IMR-90 (cell line): ENCODE data around the gene WDR91. TPM values are rescaled to one million over a fixed set of nuclear protein-coding genes. Genes with fewer than 3 reads are reported as not detected.

Experiments used
- ATAC-seq: fragments of 200-7000 bp; cut with Tn5 transposase; 2 replicates; pipeline ENCODE4 v1.9.1; 2020; ENCODE audit warnings: low read depth, mild to moderate bottlenecking, moderate library complexity
- BruUV-seq: library from RNA; stranded (reverse); fragments of 400-500 nt; replicated peaks from 2 replicates; lab custom pipeline; 2021; lab: Mats Ljungman, UMichigan
- CTCF ChIA-PET: fragments of 300-600 bp; formaldehyde crosslinking; extraction: SDS; loops from one replicate; lab custom pipeline; 2021; ENCODE audit warnings: antibody characterized with exemption; lab: Yijun Ruan, JAX
- POLR2A ChIA-PET: fragments of 300-600 bp; sonication (Branson Sonifier 250); formaldehyde crosslinking; loops from one replicate; lab custom pipeline; 2022; ENCODE audit warnings: antibody characterized with exemption; ENCODE audit not compliant: unreplicated experiment; lab: Charles Lee
- DNase-seq: peaks from one replicate; pipeline ENCODE4 v3.0.0; 2013
- H2AFZ ChIP-seq: replicated peaks from 2 replicates; pipeline ENCODE3; 2013; ENCODE audit warnings: low read length, mild to moderate bottlenecking; ENCODE audit not compliant: poor library complexity
- H2AK5ac ChIP-seq: 2 replicates; pipeline ENCODE4 v1.6.1; 2013; ENCODE audit warnings: low read depth, low read length, inconsistent platforms
- H2AK9ac ChIP-seq: replicated peaks from 2 replicates; pipeline ENCODE3; 2013; ENCODE audit warnings: mild to moderate bottlenecking, low read depth, low read length, moderate library complexity; ENCODE audit not compliant: poor library complexity
- H2BK120ac ChIP-seq: 2 replicates; pipeline ENCODE4 v1.6.1; 2013; ENCODE audit warnings: low read depth, low read length, inconsistent platforms
- H2BK15ac ChIP-seq: 3 replicates; pipeline ENCODE4 v1.6.1; 2013; ENCODE audit warnings: low read depth, low read length, inconsistent platforms
- H2BK20ac ChIP-seq: 2 replicates; pipeline ENCODE4 v1.6.1; 2013; ENCODE audit warnings: low read depth, mild to moderate bottlenecking, inconsistent platforms, low read length, moderate library complexity
- H2BK5ac ChIP-seq: 2 replicates; pipeline ENCODE4 v1.6.1; 2013; ENCODE audit warnings: mild to moderate bottlenecking, low read depth, low read length, inconsistent platforms; ENCODE audit not compliant: poor library complexity, severe bottlenecking
- H3K14ac ChIP-seq: replicated peaks from 2 replicates; pipeline ENCODE4 v1.6.1; 2013; ENCODE audit warnings: low read depth, low read length, inconsistent platforms
- H3K18ac ChIP-seq: 2 replicates; pipeline ENCODE4 v1.6.1; 2013; ENCODE audit warnings: low read depth, low read length, control low read depth
- H3K23ac ChIP-seq: 2 replicates; pipeline ENCODE4 v1.6.1; 2013; ENCODE audit warnings: low read depth, low read length, inconsistent platforms
- H3K27ac ChIP-seq: 2 replicates; pipeline ENCODE4 v1.5.1; 2013; ENCODE audit warnings: mild to moderate bottlenecking, control low read depth, low read length; ENCODE audit not compliant: insufficient read depth
- H3K27me3 ChIP-seq: 2 replicates; pipeline ENCODE4 v1.6.1; 2013; ENCODE audit warnings: low read length; ENCODE audit not compliant: control insufficient read depth, insufficient read depth
- H3K36me3 ChIP-seq: 2 replicates; pipeline ENCODE4 v1.6.1; 2013; ENCODE audit warnings: low read length, mixed read lengths; ENCODE audit not compliant: control insufficient read depth, insufficient read depth
- H3K4ac ChIP-seq: 2 replicates; pipeline ENCODE4 v1.6.1; 2013; ENCODE audit warnings: low read depth, low read length, inconsistent platforms
- H3K4me1 ChIP-seq: 2 replicates; pipeline ENCODE4 v1.6.1; 2013; ENCODE audit warnings: low read length, mixed read lengths; ENCODE audit not compliant: control insufficient read depth, insufficient read depth
- H3K4me2 ChIP-seq: 2 replicates; pipeline ENCODE4 v1.6.1; 2013; ENCODE audit warnings: low read depth, mild to moderate bottlenecking, control low read depth, low read length, moderate library complexity
- H3K4me3 ChIP-seq: 2 replicates; pipeline ENCODE4 v1.5.1; 2013; ENCODE audit warnings: low read depth, mild to moderate bottlenecking, control low read depth, low read length, moderate library complexity; ENCODE audit not compliant: insufficient read depth
- H3K56ac ChIP-seq: 2 replicates; pipeline ENCODE4 v1.6.1; 2013; ENCODE audit warnings: low read length, inconsistent platforms; ENCODE audit not compliant: insufficient read depth; ENCODE audit errors: extremely low read depth
- H3K79me1 ChIP-seq, 2 experiments: 2 replicates each; pipeline ENCODE4 v1.6.1; 2013; ENCODE audit warnings: low read length in 2 of 2, inconsistent platforms in 1 of 2, low read depth in 1 of 2
- H3K9ac ChIP-seq: 2 replicates; pipeline ENCODE4 v1.6.1; 2013; ENCODE audit warnings: low read depth, low read length, control low read depth
- H3K9me1 ChIP-seq: 2 replicates; pipeline ENCODE4 v1.6.1; 2013; ENCODE audit warnings: low read length, inconsistent platforms; ENCODE audit not compliant: insufficient read depth
- H3K9me3 ChIP-seq: 2 replicates; pipeline ENCODE4 v1.6.1; 2013; ENCODE audit warnings: low read length; ENCODE audit not compliant: control insufficient read depth, insufficient read depth
- H4K20me1 ChIP-seq: 2 replicates; pipeline ENCODE4 v1.6.1; 2013; ENCODE audit warnings: low read length, inconsistent platforms; ENCODE audit not compliant: insufficient read depth
- H4K5ac ChIP-seq: 2 replicates; pipeline ENCODE4 v1.6.1; 2013; ENCODE audit warnings: mild to moderate bottlenecking, low read depth, low read length, control low read depth
- H4K8ac ChIP-seq, 2 experiments: 2 replicates each; pipeline ENCODE4 v1.6.1; 2013; ENCODE audit warnings: low read depth in 2 of 2, low read length in 2 of 2, control low read depth in 1 of 2, inconsistent platforms in 1 of 2
- H4K91ac ChIP-seq: 2 replicates; pipeline ENCODE4 v1.6.1; 2013; ENCODE audit warnings: low read depth, low read length, inconsistent platforms; ENCODE audit not compliant: insufficient read depth
- CEBPB ChIP-seq: IDR thresholded peaks from 2 replicates; pipeline ENCODE4 v1.6.1; 2012; ENCODE audit warnings: low read depth, low read length, improper control_type of control experiment
- FOS ChIP-seq: fragments of 150-350 bp; IDR thresholded peaks from 2 replicates; pipeline ENCODE4 v1.6.1; 2016; ENCODE audit warnings: low read depth, low read length
- WGBS, 2 experiments: methylation state at CpG; one replicate each; pipeline versions ENCODE4 v1.1.5 to v1.1.7; 2013; ENCODE audit warnings: missing lambda C conversion rate in 2 of 2; ENCODE audit not compliant: insufficient read length in 1 of 2; ENCODE audit errors: extremely low coverage in 2 of 2; 5-methylcytosine and 5-hydroxymethylcytosine counted together
- dilution Hi-C: fragments of 300-500 bp; cut with HindIII; formaldehyde crosslinking; loops from one replicate; pipeline ENCODE4 v1.14.3; 2018; ENCODE audit warnings: low sequenced_read_pairs; ENCODE audit not compliant: unreplicated experiment
- in situ Hi-C: fragments of 300-500 bp; cut with MboI; formaldehyde crosslinking; loops from 3 replicates; pipeline ENCODE4 v1.14.3; 2019; ENCODE audit warnings: low sequenced_read_pairs, inconsistent platforms, mixed read lengths
- intact Hi-C: fragments of 100-400 bp; cut with micrococcal nuclease; formaldehyde crosslinking; loops from 2 replicates; pipeline ENCODE4 v1.10.0; 2022
- polyA plus RNA-seq, 3 experiments: library from polyadenylated mRNA; depleted of rRNA; stranded (reverse); fragments of >200 nt; gene quantifications; 2 replicates each; pipeline ENCODE4 v1.2.3, GENCODE V29; 2012; ENCODE audit warnings: low replicate concordance in 1 of 3
- total RNA-seq: library from RNA; depleted of rRNA; stranded (reverse); fragments of >200 nt; gene quantifications from 2 replicates; pipeline ENCODE4 v1.2.3, GENCODE V29; 2012

The WDR91 gene
- total and polyA plus RNA-seq, 2 of the 4 experiments (the other 2 are of a cell fraction): 5.2 to 10.3 TPM

GRCh38 chr7:135197906-135198655 is 13.2 kb downstream of the WDR91 start:
- H3K56ac ChIP-seq: no peak overlapping the region
- H2AK5ac ChIP-seq: no peak overlapping the region
- H2BK15ac ChIP-seq: no peak overlapping the region
- no peak overlapping the region for H3K4me2 ChIP-seq
- H3K27me3 ChIP-seq: no peaks in the 10 kb centered on the region
- in situ Hi-C loops: no loop called here
- H4K8ac ChIP-seq: no peak overlapping the region
- intact Hi-C loops: no loop called here
- no peak overlapping the region for H3K23ac ChIP-seq
- H3K18ac ChIP-seq: no peak overlapping the region
- H4K91ac ChIP-seq: no peak overlapping the region
- no peak overlapping the region for H2BK20ac ChIP-seq
- ATAC-seq (no peak), DNase-seq (peak; percentile 49)
- peaks cover 6% of the 10 kb centered on the region for H3K9me1 ChIP-seq
- no peak overlapping the region for H2BK5ac ChIP-seq
- no peaks in the 10 kb centered on the region for H4K20me1 ChIP-seq
- BruUV-seq: no TSS peak
- no CpG with 5 or more reads among the region's 15 CpGs for WGBS, 2 experiments
- POLR2A ChIA-PET: no interaction called here
- no peak overlapping the region for H3K27ac ChIP-seq
- no peak overlapping the region for H2AK9ac ChIP-seq
- no peak overlapping the region for H3K4me3 ChIP-seq
- peaks cover 16% of the 10 kb centered on the region for H3K36me3 ChIP-seq
- H2AFZ ChIP-seq: no peak overlapping the region
- CTCF ChIA-PET: no interaction called here
- H3K9ac ChIP-seq: no peak overlapping the region
- H3K4ac ChIP-seq: no peak overlapping the region
- dilution Hi-C loops: no loop called here
- no peak for TF ChIP-seq FOS
- TF ChIP-seq CEBPB: peak; percentile 38
- peaks cover 3 to 9% of the 10 kb centered on the region in 2 experiments; a peak in 3 of 4 replicates for H3K79me1 ChIP-seq
- no peaks in the 10 kb centered on the region for H3K9me3 ChIP-seq
- no peak overlapping the region for H2BK120ac ChIP-seq
- H3K4me1 ChIP-seq: peaks cover 12% of the 10 kb centered on the region
- H3K14ac ChIP-seq: no peak overlapping the region
- H4K5ac ChIP-seq: no peak overlapping the region
